ENCODE measurements around the gene SIRT6. TPM values are rescaled to one million over a fixed set of nuclear protein-coding genes. Genes with fewer than 3 reads are reported as not detected.

Gene SIRT6
- total and polyA plus RNA-seq, 10 of the 15 experiments (the other 5 are each of a cell fraction or from before 2014, with no cell fraction given), result 1.3 to 49.6 (median 24.2) TPM

GRCh38 chr19:4182084-4182810 is at the start of gene SIRT6, which contains the start of gene ANKRD24 (continued):
- TF ChIP-seq BCLAF1 (IDR thresholded peaks at IDR 0.05), result no peak
- TF ChIP-seq PBX3 (IDR thresholded peaks at IDR 0.05; ENCODE audit: insufficient replicate concordance, low read depth, low read length), result no peak
- no peak for TF ChIP-seq IRF5 (IDR thresholded peaks at IDR 0.05; ENCODE audit: borderline replicate concordance)
- no peak for TF ChIP-seq USF2 (IDR thresholded peaks at IDR 0.05; ENCODE audit: borderline replicate concordance, low read depth, low read length)
- no peak for TF ChIP-seq CHD1 (IDR thresholded peaks at IDR 0.05; ENCODE audit: low read depth, low read length)
- no peak for TF ChIP-seq NR2C1 (IDR thresholded peaks at IDR 0.05)
- TF ChIP-seq ZZZ3 (IDR thresholded peaks at IDR 0.05; ENCODE audit: control insufficient read depth, insufficient read length, low read depth), result no peak
- TF ChIP-seq NBN (IDR thresholded peaks at IDR 0.05), result 0 out of 2 replicates have a peak, but pooled peaks have one; percentile 62
- TF ChIP-seq HSF1 (IDR thresholded peaks at IDR 0.05; ENCODE audit: low read depth, low read length), result no peak
- TF ChIP-seq CHD2 (IDR thresholded peaks at IDR 0.05; ENCODE audit: borderline replicate concordance, low read depth, low read length), result peak; percentile 41; the same call in 1 of the 2 replicates
- no peak for TF ChIP-seq BCL3 (IDR thresholded peaks at IDR 0.05; ENCODE audit: borderline replicate concordance, insufficient read depth, low read depth, low read length, poor library complexity, severe bottlenecking)
- TF ChIP-seq MYC (IDR thresholded peaks at IDR 0.05; ENCODE audit: insufficient read depth, insufficient read length, insufficient replicate concordance, low read length, severe bottlenecking), result no peak
- TF ChIP-seq CEBPB (IDR thresholded peaks at IDR 0.05; ENCODE audit: borderline replicate concordance in 1 of 2, low read depth in 2 of 2, low read length in 2 of 2), result no peak
- no peak for TF ChIP-seq NFYA (IDR thresholded peaks at IDR 0.05; ENCODE audit: borderline replicate concordance, low read depth, low read length)
- no peak for TF ChIP-seq SREBF2 (IDR thresholded peaks at IDR 0.05; ENCODE audit: low read length)
